T-helper 1 cell treated with Interleukin-12 subunit alpha and Interleukin-12 subunit beta and Interleukin-4 antibody, amounts not matched to agents 30 μg/mL and 1 μg/mL, for 36 hours (primary cell): ENCODE measurements around the gene C1QTNF6.
"Not testable (repeated sequence)": the region's sequence is repeated elsewhere in the genome, so short reads cannot be mapped to it uniquely, and the experiment has no call there.

Source experiments
- H3K27ac Mint-ChIP-seq: one replicate; pipeline ENCODE4 v1.8.0; 2021; ENCODE audit warnings: mild to moderate bottlenecking, mixed read lengths
- H3K27me3 Mint-ChIP-seq: one replicate; pipeline ENCODE4 v1.8.0; 2021; ENCODE audit warnings: low read depth, mixed read lengths
- H3K36me3 Mint-ChIP-seq: one replicate; pipeline ENCODE4 v1.8.0; 2021; ENCODE audit warnings: low read depth, mixed read lengths
- H3K4me1 Mint-ChIP-seq: one replicate; pipeline ENCODE4 v1.8.0; 2021; ENCODE audit warnings: low read depth, mixed read lengths
- H3K4me3 Mint-ChIP-seq: one replicate; pipeline ENCODE4 v1.8.0; 2021; ENCODE audit warnings: mild to moderate bottlenecking, moderate library complexity, mixed read lengths
- H3K9me3 Mint-ChIP-seq: one replicate; pipeline ENCODE4 v1.8.0; 2021; ENCODE audit warnings: mixed read lengths

The C1QTNF6 gene

GRCh38 chr22:37205046-37205445 is 17.0 kb upstream of the C1QTNF6 start:
- Mint-ChIP-seq H3K4me3 (no peak overlapping the region), H3K27me3 (no peaks in the 10 kb centered on the region), H3K36me3 (peaks cover 2% of the 10 kb centered on the region), H3K4me1 (peaks cover 5% of the 10 kb centered on the region), H3K9me3 (no peaks in the 10 kb centered on the region), H3K27ac (no peak overlapping the region)

GRCh38 chr22:37204045-37204655 is 16.1 kb upstream of the C1QTNF6 start:
- Mint-ChIP-seq H3K36me3 (peaks cover 2% of the 10 kb centered on the region), H3K4me3 (no peak overlapping the region), H3K4me1 (peaks cover 10% of the 10 kb centered on the region), H3K27ac (no peak overlapping the region), H3K27me3 (no peaks in the 10 kb centered on the region), H3K9me3 (no peaks in the 10 kb centered on the region)

- Mint-ChIP-seq H3K4me3 (no peak overlapping the region), H3K4me1 (peaks cover 9% of the 10 kb centered on the region), H3K27me3 (no peaks in the 10 kb centered on the region), H3K36me3 (peaks cover 2% of the 10 kb centered on the region), H3K9me3 (no peaks in the 10 kb centered on the region), H3K27ac (no peak overlapping the region)
These were observed 15.5 kb upstream of the C1QTNF6 start for GRCh38 chr22:37203354-37204044.

GRCh38 chr22:37202716-37203115 is 14.7 kb upstream of the C1QTNF6 start:
- H3K9me3 Mint-ChIP-seq, result no peaks in the 10 kb centered on the region
- no peak overlapping the region for H3K27ac Mint-ChIP-seq
- no peaks in the 10 kb centered on the region for H3K27me3 Mint-ChIP-seq
- peaks cover 2% of the 10 kb centered on the region for H3K36me3 Mint-ChIP-seq
- H3K4me3 Mint-ChIP-seq, result no peak overlapping the region
- peaks cover 16% of the 10 kb centered on the region for H3K4me1 Mint-ChIP-seq

GRCh38 chr22:37202001-37202555 is 14.0 kb upstream of the C1QTNF6 start:
- Mint-ChIP-seq H3K9me3 (no peaks in the 10 kb centered on the region), H3K27me3 (no peaks in the 10 kb centered on the region), H3K36me3 (peaks cover 2% of the 10 kb centered on the region), H3K4me3 (no peak overlapping the region), H3K27ac (no peak overlapping the region), H3K4me1 (peaks cover 19% of the 10 kb centered on the region)

DNA sequence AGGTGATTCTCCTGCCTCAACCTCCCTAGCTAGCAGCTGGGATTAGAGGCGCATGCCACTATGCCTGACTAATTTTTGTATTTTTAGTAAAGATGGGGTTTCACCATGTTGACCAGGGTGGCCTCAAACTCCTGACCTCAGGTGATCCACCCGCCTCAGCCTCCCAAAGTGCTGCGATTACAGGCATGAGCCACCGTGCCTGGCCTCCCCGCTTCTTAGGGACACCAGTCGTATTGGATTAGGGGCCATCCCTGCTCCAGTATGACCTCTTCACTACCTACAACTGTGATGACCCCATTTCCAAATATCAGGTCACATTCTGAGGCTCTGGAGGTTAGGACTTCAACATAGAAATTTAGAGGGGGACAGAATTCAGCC is 13.4 kb upstream of the C1QTNF6 start:
- H3K4me1 Mint-ChIP-seq, result peaks cover 19% of the 10 kb centered on the region
- not testable (repeated sequence) for H3K4me3 Mint-ChIP-seq, H3K27ac Mint-ChIP-seq

GRCh38 chr22:37199760-37200108 is 11.7 kb upstream of the C1QTNF6 start:
- H3K4me3 Mint-ChIP-seq, result peak overlapping the region; percentile 84
- peaks cover 20% of the 10 kb centered on the region for H3K4me1 Mint-ChIP-seq

More for the DNA sequence above, 13.4 kb upstream of the C1QTNF6 start:
- H3K9me3 Mint-ChIP-seq, H3K36me3 Mint-ChIP-seq, H3K27me3 Mint-ChIP-seq: not testable (repeated sequence)

GRCh38 chr22:37199103-37199759 is 11.2 kb upstream of the C1QTNF6 start:
- Mint-ChIP-seq H3K27ac (peak overlapping the region; percentile 91), H3K4me1 (peaks cover 25% of the 10 kb centered on the region), H3K27me3 (no peaks in the 10 kb centered on the region)

More at GRCh38 chr22:37199760-37200108, 11.7 kb upstream of the C1QTNF6 start:
- H3K36me3 Mint-ChIP-seq, result no peaks in the 10 kb centered on the region
- no peaks in the 10 kb centered on the region for H3K9me3 Mint-ChIP-seq
- H3K27ac Mint-ChIP-seq, result peak overlapping the region; percentile 91
- H3K27me3 Mint-ChIP-seq, result no peaks in the 10 kb centered on the region

DNA sequence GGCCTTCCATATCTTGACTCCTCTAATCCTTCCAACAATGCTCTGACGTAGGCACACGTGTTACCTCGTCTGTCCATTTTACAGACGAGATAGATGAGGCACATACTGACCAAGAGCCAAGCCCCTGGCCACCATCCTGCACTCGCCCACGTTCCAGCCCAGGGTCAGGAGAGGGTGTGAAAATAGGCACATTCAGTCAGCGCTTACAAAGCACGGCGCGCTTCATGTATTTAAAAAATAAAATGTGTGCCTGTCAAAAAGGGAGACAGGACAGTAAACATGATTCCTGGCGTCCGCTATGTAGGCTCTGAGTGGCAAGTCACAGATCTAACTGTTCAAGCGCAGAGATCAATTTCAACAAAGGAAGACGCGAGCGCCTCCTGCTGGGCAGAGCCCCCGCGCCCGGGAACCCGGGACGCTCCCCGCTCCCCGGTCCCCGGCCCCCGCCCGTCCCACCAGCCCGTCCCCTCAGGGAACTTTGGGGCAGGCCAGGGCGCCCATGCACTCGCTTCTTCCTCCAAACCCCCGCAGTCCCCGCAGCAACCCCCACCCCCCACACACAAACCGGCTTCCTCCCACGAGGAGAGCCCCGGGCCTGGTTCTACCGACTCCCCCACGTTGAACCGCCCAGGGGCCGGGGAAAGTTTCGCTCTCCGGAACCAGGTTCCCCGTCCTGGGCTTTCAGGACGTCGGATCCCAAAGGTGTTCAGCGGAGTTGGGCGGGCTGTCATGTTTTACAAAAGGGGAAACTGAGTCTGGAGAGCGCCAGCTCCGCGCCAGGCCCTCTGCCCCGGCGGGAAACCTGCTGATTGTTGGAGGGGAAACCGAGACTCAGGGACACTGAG is 10.4 kb upstream of the C1QTNF6 start:
- Mint-ChIP-seq H3K4me1 (peaks cover 32% of the 10 kb centered on the region), H3K27ac (peak overlapping the region; percentile 91), H3K27me3 (no peaks in the 10 kb centered on the region), H3K36me3 (no peaks in the 10 kb centered on the region), H3K4me3 (peak overlapping the region; percentile 84), H3K9me3 (no peaks in the 10 kb centered on the region)

More at GRCh38 chr22:37199103-37199759, 11.2 kb upstream of the C1QTNF6 start:
- H3K4me3 Mint-ChIP-seq, result peak overlapping the region; percentile 84
- H3K9me3 Mint-ChIP-seq, result no peaks in the 10 kb centered on the region
- no peaks in the 10 kb centered on the region for H3K36me3 Mint-ChIP-seq

DNA sequence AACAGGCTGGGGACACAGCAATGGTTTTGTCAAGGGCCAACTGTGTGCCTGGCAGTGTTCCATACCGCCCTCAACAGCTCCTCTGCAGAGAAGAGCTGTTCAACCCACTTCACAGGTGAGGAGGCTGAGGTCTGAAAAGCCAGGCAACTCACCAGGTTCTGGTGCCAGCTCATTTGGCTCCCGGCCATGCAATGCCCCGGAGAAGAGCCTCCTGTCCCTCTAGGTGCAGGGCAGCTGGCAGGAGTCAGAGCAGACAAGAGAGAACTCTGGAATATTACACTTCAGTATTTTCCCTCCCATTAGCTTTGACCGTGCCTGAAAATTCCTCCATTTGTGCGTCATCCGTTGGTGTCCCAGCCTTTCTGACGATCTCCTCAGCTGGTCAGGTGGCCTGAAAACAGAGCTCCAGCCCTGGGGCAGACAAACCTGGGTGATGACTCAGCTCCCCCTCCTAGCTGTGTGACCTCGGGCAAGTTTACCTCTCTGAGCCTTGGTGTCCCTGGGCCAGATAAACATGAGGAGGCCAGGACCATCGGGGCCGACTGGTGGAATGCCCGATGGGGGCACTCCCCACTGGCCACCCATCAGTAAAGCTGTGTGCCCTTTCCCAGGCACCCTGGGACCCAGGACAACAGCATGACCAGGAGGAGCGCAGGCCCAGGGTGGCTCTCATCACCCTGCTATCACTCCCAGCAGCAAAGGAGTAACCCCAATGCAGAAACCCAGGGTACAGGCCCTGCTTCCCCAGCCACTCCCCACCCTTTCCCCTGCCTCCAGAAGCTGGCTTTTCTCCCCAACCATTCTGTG is 9.6 kb upstream of the C1QTNF6 start:
- Mint-ChIP-seq H3K4me3 (peak overlapping the region; percentile 84), H3K4me1 (peaks cover 40% of the 10 kb centered on the region), H3K27me3 (no peaks in the 10 kb centered on the region), H3K27ac (peak overlapping the region; percentile 82), H3K36me3 (peaks cover under 1% of the 10 kb centered on the region), H3K9me3 (no peaks in the 10 kb centered on the region)

GRCh38 chr22:37196539-37197450 is 8.7 kb upstream of the C1QTNF6 start:
- H3K4me3 Mint-ChIP-seq, result no peak overlapping the region
- no peaks in the 10 kb centered on the region for H3K27me3 Mint-ChIP-seq
- no peaks in the 10 kb centered on the region for H3K9me3 Mint-ChIP-seq
- H3K4me1 Mint-ChIP-seq, result peaks cover 40% of the 10 kb centered on the region
- H3K27ac Mint-ChIP-seq, result no peak overlapping the region
- peaks cover 2% of the 10 kb centered on the region for H3K36me3 Mint-ChIP-seq

DNA sequence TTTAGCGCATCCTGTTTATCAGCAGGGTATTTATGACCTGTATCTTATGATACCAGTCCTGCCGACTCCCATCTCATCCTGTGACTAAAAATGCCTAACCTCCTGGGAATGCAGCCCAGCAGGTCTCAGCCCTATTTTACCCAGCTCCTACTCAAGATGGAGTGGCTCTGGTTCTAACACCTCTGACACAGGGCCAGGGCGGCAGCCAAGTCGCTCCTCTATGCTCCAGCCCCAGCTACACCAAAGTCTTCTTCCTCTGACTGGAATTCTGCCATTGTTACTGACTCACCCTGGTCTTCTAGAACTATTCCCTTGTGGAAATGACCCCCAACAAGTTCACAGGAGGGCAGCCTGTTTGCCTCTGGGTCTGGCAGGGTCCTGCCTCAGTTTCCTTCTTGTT is 7.9 kb upstream of the C1QTNF6 start:
- Mint-ChIP-seq H3K4me1 (peaks cover 39% of the 10 kb centered on the region), H3K36me3 (peaks cover 2% of the 10 kb centered on the region), H3K27ac (no peak overlapping the region), H3K27me3 (no peaks in the 10 kb centered on the region), H3K9me3 (no peaks in the 10 kb centered on the region), H3K4me3 (no peak overlapping the region)

DNA sequence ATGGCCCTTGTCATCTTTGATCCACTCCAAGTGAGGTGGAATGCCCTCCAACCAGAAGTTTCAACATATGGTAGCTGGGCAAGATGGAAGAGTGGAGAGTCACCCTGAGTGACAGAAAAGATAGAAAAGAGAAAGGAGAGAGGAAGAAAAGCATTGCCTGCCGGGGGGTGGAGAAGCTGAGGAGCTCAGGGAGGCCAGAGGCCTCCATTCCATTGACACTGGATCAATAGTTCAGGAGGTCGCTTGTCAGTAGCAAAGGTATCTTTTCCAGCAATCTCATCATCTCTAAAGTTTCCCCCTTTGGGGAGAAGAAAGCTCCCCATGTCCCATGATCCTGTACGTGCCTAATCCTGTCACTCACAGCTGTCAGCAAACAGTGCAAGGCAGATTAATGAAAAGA is 6.7 kb upstream of the C1QTNF6 start:
- Mint-ChIP-seq H3K27ac (peak overlapping the region; percentile 49), H3K36me3 (peaks cover 6% of the 10 kb centered on the region), H3K9me3 (no peaks in the 10 kb centered on the region), H3K4me3 (no peak overlapping the region), H3K4me1 (peaks cover 37% of the 10 kb centered on the region), H3K27me3 (no peaks in the 10 kb centered on the region)
